ENCODE results near the gene LDLRAD4.

DNA sequence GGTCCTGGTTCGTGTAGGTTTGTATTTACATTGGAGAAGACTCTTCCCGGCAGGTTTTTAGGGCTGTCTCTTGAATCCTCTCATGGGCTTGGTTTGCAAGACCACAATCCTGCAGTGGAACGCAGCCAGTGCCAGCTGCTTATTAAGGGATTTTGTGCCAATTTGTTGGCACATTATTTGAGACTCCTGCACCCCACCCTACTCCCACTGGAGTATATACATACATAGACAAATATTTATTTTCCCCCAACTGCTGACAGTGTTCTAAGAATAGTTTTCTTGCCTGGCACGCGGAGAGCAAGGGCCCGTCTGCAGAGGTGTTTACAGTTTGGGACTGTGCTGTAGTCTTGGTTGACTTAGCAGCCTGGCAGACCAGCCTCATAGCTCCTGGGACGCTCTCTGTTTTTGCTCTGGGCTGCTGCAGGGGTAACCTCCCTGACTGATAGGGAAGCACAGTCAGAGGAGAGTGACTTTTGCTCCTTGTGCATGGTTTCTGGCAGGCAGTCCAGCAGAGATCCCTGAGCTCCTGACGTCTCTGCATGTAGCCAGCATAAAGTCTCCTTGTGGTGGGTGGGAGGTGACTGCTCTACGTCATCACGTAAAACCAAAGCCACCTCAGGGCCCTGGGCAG lies 1.9 kb downstream of the LDLRAD4 start:
- no peak for TF ChIP-seq RARB (CRISPR knock-in tag; IDR thresholded peaks at IDR 0.05)
- TF ChIP-seq ZNF70 (CRISPR knock-in tag; IDR thresholded peaks at IDR 0.05): no peak
- no peak for TF ChIP-seq GLIS3 (CRISPR knock-in tag; IDR thresholded peaks at IDR 0.05)
- no peak for TF ChIP-seq ZFP30 (CRISPR knock-in tag; IDR thresholded peaks at IDR 0.05)
- TF ChIP-seq ZNF8 (CRISPR knock-in tag; IDR thresholded peaks at IDR 0.05): no peak
- no peak for TF ChIP-seq ZFP3 (CRISPR knock-in tag; IDR thresholded peaks at IDR 0.05)
- TF ChIP-seq, protein P1, sequence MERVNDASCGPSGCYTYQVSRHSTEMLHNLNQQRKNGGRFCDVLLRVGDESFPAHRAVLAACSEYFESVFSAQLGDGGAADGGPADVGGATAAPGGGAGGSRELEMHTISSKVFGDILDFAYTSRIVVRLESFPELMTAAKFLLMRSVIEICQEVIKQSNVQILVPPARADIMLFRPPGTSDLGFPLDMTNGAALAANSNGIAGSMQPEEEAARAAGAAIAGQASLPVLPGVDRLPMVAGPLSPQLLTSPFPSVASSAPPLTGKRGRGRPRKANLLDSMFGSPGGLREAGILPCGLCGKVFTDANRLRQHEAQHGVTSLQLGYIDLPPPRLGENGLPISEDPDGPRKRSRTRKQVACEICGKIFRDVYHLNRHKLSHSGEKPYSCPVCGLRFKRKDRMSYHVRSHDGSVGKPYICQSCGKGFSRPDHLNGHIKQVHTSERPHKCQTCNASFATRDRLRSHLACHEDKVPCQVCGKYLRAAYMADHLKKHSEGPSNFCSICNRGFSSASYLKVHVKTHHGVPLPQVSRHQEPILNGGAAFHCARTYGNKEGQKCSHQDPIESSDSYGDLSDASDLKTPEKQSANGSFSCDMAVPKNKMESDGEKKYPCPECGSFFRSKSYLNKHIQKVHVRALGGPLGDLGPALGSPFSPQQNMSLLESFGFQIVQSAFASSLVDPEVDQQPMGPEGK (CRISPR knock-in tag; IDR thresholded peaks at IDR 0.05; ENCODE audit: borderline replicate concordance): no peak

Measured in SK-N-SH treated with all-trans-retinoic acid at 6 μM for 48 hours (cell line).